Measurements from ENCODE around the gene MACF1.

DNA sequence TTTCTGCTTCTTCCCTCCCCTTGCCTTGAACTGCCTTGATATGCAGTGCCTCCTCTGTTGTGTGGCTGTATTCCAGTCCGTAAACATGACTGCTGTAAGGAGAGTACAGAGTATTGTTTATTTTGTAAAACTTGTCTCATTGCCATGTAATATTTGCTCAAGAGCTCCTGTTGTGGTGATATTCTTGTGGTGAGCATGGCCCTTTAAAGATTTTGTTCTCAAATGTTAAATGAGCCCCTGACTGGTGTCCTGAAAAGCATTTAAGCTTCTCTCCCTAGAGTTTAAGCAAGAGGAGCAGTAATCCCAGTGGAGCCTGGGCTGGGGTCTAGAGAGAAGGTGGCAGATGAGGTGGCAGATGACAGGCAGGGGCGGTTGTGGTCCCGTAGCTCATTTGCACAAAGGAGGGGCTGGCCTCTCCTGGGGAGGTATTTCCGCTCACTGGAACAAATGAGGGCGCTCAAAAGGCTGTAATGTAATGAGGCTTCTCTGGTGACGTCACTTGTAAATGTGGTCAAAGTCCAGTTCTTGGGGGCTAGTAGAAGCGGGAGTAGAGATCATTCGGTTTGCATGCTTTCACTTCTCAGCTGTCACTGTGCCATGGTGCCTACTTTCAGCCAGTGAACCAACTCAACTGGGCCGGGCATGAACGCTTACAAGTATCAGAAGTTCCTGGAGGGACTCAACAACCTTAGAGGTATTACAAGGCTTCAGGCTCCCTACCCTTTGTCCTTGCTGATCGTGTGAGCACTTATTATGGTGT, 46.0 kb upstream of the MACF1 start:
- no peak for TF ChIP-seq POLR2A (IDR thresholded peaks at IDR 0.05; ENCODE audit: low read depth, low read length)
- TF ChIP-seq POLR2AphosphoS5 (IDR thresholded peaks at IDR 0.05; ENCODE audit: low read depth, low read length), result no peak
- TF ChIP-seq TAF1 (IDR thresholded peaks at IDR 0.05; ENCODE audit: borderline replicate concordance, low read depth, low read length), result no peak
